H1 (cell line): ENCODE results near the gene MAP7D1.

Source experiments
- CEBPB ChIP-seq: IDR thresholded peaks from 2 replicates; pipeline ENCODE4 v1.6.1; 2012; ENCODE audit warnings: low read depth, low read length
- EP300 ChIP-seq, 2 experiments: IDR thresholded peaks; 1 replicate in 1 of 2; 2 replicates in 1 of 2; pipeline ENCODE4 v1.6.1; 2011 to 2012; ENCODE audit warnings: low read depth in 2 of 2, low read length in 2 of 2, mild to moderate bottlenecking in 2 of 2, borderline replicate concordance in 1 of 2, inconsistent platforms in 1 of 2, moderate library complexity in 1 of 2
- EZH2 ChIP-seq: fragments of 200-600 bp; sonication (generic); IDR thresholded peaks from 2 replicates; pipeline ENCODE4 v1.7.1; 2012; ENCODE audit warnings: low read depth, mild to moderate bottlenecking, moderate library complexity, low read length, inconsistent platforms; ENCODE audit not compliant: severe bottlenecking
- ZNF274 ChIP-seq: IDR thresholded peaks from 2 replicates; pipeline ENCODE4 v1.7.0; 2012; ENCODE audit warnings: low read length, borderline replicate concordance; ENCODE audit errors: extremely low read depth

- no peak for TF ChIP-seq ZNF274
- no peak for TF ChIP-seq EP300 (IDR thresholded peaks at IDR 0.05; ENCODE audit: borderline replicate concordance in 1 of 2, low read depth in 2 of 2, low read length in 2 of 2)
- no peak for TF ChIP-seq EZH2
- TF ChIP-seq CEBPB = no peak
Measured at GRCh38 chr1:36154765-36155407, 1.1 kb upstream of the MAP7D1 start.
